ENCODE measurements around the gene CHMP4A. TPM values are rescaled to one million over a fixed set of nuclear protein-coding genes. Genes with fewer than 3 reads are reported as not detected.

Gene CHMP4A
- total RNA-seq, 1 experiment from 2014 or later, result 32.7 TPM

DNA sequence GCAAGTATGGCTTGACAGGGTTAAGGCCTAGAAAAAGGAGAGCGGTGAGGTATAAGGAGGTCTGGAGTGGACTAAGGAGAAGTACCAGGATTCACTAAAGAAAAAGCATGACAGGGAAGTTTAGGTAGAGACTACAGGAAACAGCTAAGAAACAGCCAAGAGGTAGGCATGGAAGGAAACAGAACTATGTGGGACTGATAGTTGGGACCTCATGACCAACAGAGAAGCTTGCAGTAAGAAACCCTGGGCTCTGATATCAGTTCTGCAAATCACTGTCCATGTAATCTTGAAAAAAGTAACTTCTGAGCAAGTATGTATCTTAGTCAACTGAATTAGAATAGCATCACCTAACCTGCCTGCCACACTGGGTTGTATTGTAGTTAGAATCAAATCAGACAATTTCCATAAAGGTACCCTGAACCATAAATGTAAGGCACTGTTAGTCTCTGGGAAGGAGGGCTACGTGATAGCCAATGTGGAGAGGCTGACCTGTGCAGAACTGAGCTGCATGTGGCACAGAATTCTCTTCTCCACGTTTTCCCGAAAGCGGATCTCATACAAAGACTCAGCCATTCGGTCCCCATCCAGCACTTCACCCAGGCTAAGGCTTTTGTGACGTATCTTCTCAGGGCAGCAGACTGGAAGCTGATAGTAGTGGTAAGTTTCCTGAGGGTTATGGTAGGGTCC, 19.0 kb downstream of the CHMP4A start (continued):
- TF ChIP-seq, protein P1, sequence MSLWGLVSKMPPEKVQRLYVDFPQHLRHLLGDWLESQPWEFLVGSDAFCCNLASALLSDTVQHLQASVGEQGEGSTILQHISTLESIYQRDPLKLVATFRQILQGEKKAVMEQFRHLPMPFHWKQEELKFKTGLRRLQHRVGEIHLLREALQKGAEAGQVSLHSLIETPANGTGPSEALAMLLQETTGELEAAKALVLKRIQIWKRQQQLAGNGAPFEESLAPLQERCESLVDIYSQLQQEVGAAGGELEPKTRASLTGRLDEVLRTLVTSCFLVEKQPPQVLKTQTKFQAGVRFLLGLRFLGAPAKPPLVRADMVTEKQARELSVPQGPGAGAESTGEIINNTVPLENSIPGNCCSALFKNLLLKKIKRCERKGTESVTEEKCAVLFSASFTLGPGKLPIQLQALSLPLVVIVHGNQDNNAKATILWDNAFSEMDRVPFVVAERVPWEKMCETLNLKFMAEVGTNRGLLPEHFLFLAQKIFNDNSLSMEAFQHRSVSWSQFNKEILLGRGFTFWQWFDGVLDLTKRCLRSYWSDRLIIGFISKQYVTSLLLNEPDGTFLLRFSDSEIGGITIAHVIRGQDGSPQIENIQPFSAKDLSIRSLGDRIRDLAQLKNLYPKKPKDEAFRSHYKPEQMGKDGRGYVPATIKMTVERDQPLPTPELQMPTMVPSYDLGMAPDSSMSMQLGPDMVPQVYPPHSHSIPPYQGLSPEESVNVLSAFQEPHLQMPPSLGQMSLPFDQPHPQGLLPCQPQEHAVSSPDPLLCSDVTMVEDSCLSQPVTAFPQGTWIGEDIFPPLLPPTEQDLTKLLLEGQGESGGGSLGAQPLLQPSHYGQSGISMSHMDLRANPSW (CRISPR knock-in tag; conservative IDR thresholded peaks at IDR 0.05; ENCODE audit: low read depth), result no peak
- TF ChIP-seq, protein P2, sequence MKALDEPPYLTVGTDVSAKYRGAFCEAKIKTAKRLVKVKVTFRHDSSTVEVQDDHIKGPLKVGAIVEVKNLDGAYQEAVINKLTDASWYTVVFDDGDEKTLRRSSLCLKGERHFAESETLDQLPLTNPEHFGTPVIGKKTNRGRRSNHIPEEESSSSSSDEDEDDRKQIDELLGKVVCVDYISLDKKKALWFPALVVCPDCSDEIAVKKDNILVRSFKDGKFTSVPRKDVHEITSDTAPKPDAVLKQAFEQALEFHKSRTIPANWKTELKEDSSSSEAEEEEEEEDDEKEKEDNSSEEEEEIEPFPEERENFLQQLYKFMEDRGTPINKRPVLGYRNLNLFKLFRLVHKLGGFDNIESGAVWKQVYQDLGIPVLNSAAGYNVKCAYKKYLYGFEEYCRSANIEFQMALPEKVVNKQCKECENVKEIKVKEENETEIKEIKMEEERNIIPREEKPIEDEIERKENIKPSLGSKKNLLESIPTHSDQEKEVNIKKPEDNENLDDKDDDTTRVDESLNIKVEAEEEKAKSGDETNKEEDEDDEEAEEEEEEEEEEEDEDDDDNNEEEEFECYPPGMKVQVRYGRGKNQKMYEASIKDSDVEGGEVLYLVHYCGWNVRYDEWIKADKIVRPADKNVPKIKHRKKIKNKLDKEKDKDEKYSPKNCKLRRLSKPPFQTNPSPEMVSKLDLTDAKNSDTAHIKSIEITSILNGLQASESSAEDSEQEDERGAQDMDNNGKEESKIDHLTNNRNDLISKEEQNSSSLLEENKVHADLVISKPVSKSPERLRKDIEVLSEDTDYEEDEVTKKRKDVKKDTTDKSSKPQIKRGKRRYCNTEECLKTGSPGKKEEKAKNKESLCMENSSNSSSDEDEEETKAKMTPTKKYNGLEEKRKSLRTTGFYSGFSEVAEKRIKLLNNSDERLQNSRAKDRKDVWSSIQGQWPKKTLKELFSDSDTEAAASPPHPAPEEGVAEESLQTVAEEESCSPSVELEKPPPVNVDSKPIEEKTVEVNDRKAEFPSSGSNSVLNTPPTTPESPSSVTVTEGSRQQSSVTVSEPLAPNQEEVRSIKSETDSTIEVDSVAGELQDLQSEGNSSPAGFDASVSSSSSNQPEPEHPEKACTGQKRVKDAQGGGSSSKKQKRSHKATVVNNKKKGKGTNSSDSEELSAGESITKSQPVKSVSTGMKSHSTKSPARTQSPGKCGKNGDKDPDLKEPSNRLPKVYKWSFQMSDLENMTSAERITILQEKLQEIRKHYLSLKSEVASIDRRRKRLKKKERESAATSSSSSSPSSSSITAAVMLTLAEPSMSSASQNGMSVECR (CRISPR knock-in tag; IDR thresholded peaks at IDR 0.05; ENCODE audit: borderline replicate concordance), result no peak
- TF ChIP-seq, protein P3, sequence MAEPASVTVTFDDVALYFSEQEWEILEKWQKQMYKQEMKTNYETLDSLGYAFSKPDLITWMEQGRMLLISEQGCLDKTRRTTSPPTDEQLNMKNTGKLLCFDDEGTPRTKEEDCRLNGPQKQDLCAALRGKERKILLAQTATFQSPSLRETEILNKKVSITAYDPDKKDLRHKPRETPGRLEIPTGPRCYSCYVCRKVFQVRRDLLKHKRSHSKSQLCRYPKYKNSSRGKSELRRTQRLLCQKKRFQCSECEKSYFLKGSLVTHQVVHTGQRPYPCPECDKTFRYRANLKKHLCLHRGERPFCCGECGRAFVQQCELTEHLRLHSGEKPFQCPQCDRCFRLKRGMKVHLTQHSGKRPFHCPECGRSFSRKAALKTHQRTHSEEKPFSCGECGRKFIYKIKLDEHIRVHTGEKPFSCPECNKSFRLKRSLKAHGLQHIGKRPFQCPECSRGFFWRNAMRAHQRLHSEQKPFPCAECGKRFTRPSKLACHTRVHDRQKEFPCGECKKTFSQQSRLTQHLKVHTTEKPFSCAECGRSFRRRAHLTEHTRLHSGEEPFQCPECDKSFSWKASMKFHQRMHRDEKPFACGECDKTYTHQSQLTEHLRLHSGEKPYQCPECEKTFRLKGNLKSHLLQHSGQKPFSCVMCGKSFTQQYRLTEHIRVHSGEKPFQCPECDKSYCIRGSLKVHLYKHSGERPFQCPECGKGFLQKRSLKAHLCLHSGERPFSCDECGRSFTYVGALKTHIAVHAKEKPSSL (CRISPR knock-in tag; conservative IDR thresholded peaks at IDR 0.05), result no peak
- TF ChIP-seq ATF6 (CRISPR knock-in tag; IDR thresholded peaks at IDR 0.05), result no peak
- TF ChIP-seq SOX15 (CRISPR knock-in tag; IDR thresholded peaks at IDR 0.05), result no peak
- TF ChIP-seq ZNF121 (CRISPR knock-in tag; IDR thresholded peaks at IDR 0.05), result no peak
- TF ChIP-seq, protein P4, sequence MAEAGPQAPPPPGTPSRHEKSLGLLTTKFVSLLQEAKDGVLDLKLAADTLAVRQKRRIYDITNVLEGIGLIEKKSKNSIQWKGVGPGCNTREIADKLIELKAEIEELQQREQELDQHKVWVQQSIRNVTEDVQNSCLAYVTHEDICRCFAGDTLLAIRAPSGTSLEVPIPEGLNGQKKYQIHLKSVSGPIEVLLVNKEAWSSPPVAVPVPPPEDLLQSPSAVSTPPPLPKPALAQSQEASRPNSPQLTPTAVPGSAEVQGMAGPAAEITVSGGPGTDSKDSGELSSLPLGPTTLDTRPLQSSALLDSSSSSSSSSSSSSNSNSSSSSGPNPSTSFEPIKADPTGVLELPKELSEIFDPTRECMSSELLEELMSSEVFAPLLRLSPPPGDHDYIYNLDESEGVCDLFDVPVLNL (CRISPR knock-in tag; IDR thresholded peaks at IDR 0.05; ENCODE audit: borderline replicate concordance, low read depth), result no peak

DNA sequence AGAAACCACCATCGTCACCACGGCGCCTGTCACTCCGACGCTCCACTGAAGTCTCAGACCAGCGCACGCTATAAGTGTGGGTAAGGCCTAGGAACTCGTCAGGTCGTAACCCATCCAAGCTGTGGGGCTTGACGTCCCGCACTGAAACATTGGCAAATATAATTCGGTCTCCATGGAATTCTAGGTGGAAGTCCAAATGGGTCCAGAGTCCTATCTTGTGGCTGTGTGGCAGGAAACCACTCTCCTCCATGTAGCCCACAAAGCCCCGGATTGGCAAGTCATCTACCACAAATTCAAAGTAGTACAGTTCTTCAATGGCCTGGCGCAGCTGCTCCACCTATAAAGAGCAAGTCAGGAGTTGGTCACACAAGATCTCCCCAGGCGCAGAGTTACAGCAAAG, 20.4 kb downstream of the CHMP4A start:
- H3K36me3 Mint-ChIP-seq, result peaks cover 16% of the 10 kb centered on the region
- H3K9me3 Mint-ChIP-seq, result no peaks in the 10 kb centered on the region
- no peaks in the 10 kb centered on the region for H3K27me3 Mint-ChIP-seq (ENCODE audit: low read depth)
- DNase-seq (ENCODE audit: low spot score) (no peak), ATAC-seq (no peak)
- no peak overlapping the region for H3K4me3 Mint-ChIP-seq
- ChIA-PET POLR2A (no interaction called here), CTCF (no interaction called here)
- H3K4me1 Mint-ChIP-seq, result peaks cover 23% of the 10 kb centered on the region
- TF ChIP-seq MYBL2 (CRISPR knock-in tag; IDR thresholded peaks at IDR 0.05) (no peak), GTF2I (CRISPR knock-in tag; conservative IDR thresholded peaks at IDR 0.05) (no peak), GABPB1 (CRISPR knock-in tag; IDR thresholded peaks at IDR 0.05) (no peak), ZNF671 (CRISPR knock-in tag; IDR thresholded peaks at IDR 0.05) (no peak)
- TF ChIP-seq, protein P1 (CRISPR knock-in tag; conservative IDR thresholded peaks at IDR 0.05; ENCODE audit: low read depth), result no peak
- no peak overlapping the region; the same call in 1 of the 2 replicates for H3K27ac Mint-ChIP-seq
